K562 (cell line): ENCODE results near the gene KRTAP9-2.

ENCODE experiments used
- CREB1 ChIP-seq, 2 experiments: sonication (generic) in 1 of 2; formaldehyde crosslinking in 1 of 2; IDR thresholded peaks; 2 replicates each; pipeline versions ENCODE4 v1.6.1 to v1.8.0; 2012 to 2022; ENCODE audit warnings: inconsistent platforms in 1 of 2, mild to moderate bottlenecking in 1 of 2, missing genetic modification reagents in 1 of 2, moderate library complexity in 1 of 2
- HNRNPK ChIP-seq: fragments of 200-400 bp; formaldehyde crosslinking; IDR thresholded peaks from one replicate; pipeline ENCODE4 v1.6.1; 2018; ENCODE audit warnings: mild to moderate bottlenecking, low read depth, low read length; ENCODE audit not compliant: poor library complexity, severe bottlenecking
- KAT8 ChIP-seq: fragments of 450-650 bp; IDR thresholded peaks from 2 replicates; pipeline ENCODE4 v1.6.1; 2016; ENCODE audit warnings: low read depth, mild to moderate bottlenecking
- MBD1 ChIP-seq: fragments of 250-450 bp; sonication (Bioruptor Pico); IDR thresholded peaks from 2 replicates; pipeline ENCODE4 v1.8.0; 2022; ENCODE audit warnings: inconsistent platforms
- MTA3 ChIP-seq: fragments of 450-650 bp; formaldehyde crosslinking; IDR thresholded peaks from 2 replicates; pipeline ENCODE4 v1.6.1; 2017; ENCODE audit warnings: mild to moderate bottlenecking, borderline replicate concordance
- POLR2A ChIP-seq: fragments of 450-650 bp; conservative IDR thresholded peaks from 2 replicates; pipeline ENCODE4 v1.6.1; 2016
- RAD21 ChIP-seq, 2 experiments: fragments of 250-450 bp in 1 of 2; fragments of 450-650 bp in 1 of 2; sonication (Bioruptor Pico) in 1 of 2; formaldehyde crosslinking in 1 of 2; IDR thresholded peaks in 1 of 2; conservative IDR thresholded peaks in 1 of 2; 2 replicates each; pipeline versions ENCODE4 v1.4.0 to v1.8.0; 2020 to 2022; ENCODE audit warnings: mild to moderate bottlenecking in 2 of 2, moderate library complexity in 1 of 2
- TCF7L2 ChIP-seq: fragments of 150-350 bp; IDR thresholded peaks from 2 replicates; pipeline ENCODE4 v1.6.1; 2016; ENCODE audit warnings: low read depth, mild to moderate bottlenecking, low read length, moderate library complexity
- USF1 ChIP-seq: sonication (generic); formaldehyde crosslinking; IDR thresholded peaks from 2 replicates; pipeline ENCODE4 v1.9.0; 2022; ENCODE audit warnings: mild to moderate bottlenecking, missing genetic modification reagents
- ZNF174 ChIP-seq: fragments of 250-450 bp; sonication (Bioruptor Pico); IDR thresholded peaks from 2 replicates; pipeline ENCODE4 v1.4.0; 2020; ENCODE audit warnings: mild to moderate bottlenecking
- ZNF280B ChIP-seq: fragments of 250-450 bp; sonication (Bioruptor Pico); IDR thresholded peaks from 2 replicates; pipeline ENCODE4 v1.5.1; 2021; ENCODE audit warnings: mild to moderate bottlenecking
- ZNF785 ChIP-seq: fragments of 250-450 bp; sonication (Bioruptor Pico); IDR thresholded peaks from 2 replicates; pipeline ENCODE4 v1.4.0; 2020; ENCODE audit warnings: mild to moderate bottlenecking
- TF ChIP-seq, protein P1 (sequence below), 3 experiments: IDR thresholded peaks in 2 of 3; conservative IDR thresholded peaks in 1 of 3; 2 replicates each; pipeline ENCODE4 v1.5.1; 2011 to 2012; ENCODE audit warnings: low read length in 3 of 3, mild to moderate bottlenecking in 3 of 3, control low read depth in 2 of 3, improper control_type of control experiment in 1 of 3, inconsistent platforms in 1 of 3, low read depth in 1 of 3, mixed read lengths in 1 of 3, moderate library complexity in 1 of 3; ENCODE audit not compliant: insufficient read depth in 2 of 3
- TF ChIP-seq, protein P2 (sequence below): fragments of 250-450 bp; sonication (Bioruptor Pico); IDR thresholded peaks from 2 replicates; pipeline ENCODE4 v1.8.0; 2021; ENCODE audit warnings: borderline replicate concordance, mild to moderate bottlenecking, moderate library complexity; ENCODE audit not compliant: poor library complexity, severe bottlenecking

DNA sequence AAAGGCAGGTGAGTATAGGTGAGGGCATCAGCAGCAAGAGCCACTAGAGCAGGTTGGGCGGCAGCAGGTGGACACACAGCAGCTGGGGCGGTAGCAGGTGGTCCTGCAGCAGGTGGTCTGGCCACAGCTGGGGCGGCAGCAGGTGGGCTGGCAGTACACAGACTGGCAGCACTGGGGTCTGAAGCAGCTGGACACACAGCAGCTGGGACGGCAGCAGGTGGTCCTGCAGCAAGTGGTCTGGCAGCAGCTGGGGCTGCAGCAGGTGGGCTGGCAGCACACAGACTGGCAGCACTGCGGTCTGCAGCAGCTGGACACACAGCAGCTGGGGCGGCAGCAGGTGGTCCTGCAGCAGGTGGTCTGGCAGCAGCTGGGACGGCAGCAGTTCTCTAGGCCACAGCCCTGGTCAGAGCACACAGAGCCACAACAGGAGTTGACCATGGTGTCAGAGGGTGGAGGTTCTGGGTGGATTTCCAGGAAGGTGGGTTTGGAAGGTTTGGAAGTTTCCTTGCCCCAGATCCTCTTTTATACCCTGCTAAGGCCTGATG is 48.6 kb upstream of the KRTAP9-2 start, which contains the start of gene KRTAP4-2:
- TF ChIP-seq KAT8 (no peak), ZNF785 (no peak), ZNF280B (CRISPR knock-in tag) (no peak), HNRNPK (no peak), USF1 (no peak), MTA3 (no peak), MBD1 (CRISPR knock-in tag) (no peak), POLR2A (no peak), TCF7L2 (no peak), CREB1 (IDR thresholded peaks at IDR 0.05) (no peak), CREB1 (CRISPR knock-in tag; IDR thresholded peaks at IDR 0.05) (no peak), ZNF174 (CRISPR knock-in tag) (no peak), RAD21 (CRISPR knock-in tag; conservative IDR thresholded peaks at IDR 0.05 in 1 of 2, IDR thresholded peaks at IDR 0.05 in 1 of 2) (no peak)
- TF ChIP-seq, protein P1, sequence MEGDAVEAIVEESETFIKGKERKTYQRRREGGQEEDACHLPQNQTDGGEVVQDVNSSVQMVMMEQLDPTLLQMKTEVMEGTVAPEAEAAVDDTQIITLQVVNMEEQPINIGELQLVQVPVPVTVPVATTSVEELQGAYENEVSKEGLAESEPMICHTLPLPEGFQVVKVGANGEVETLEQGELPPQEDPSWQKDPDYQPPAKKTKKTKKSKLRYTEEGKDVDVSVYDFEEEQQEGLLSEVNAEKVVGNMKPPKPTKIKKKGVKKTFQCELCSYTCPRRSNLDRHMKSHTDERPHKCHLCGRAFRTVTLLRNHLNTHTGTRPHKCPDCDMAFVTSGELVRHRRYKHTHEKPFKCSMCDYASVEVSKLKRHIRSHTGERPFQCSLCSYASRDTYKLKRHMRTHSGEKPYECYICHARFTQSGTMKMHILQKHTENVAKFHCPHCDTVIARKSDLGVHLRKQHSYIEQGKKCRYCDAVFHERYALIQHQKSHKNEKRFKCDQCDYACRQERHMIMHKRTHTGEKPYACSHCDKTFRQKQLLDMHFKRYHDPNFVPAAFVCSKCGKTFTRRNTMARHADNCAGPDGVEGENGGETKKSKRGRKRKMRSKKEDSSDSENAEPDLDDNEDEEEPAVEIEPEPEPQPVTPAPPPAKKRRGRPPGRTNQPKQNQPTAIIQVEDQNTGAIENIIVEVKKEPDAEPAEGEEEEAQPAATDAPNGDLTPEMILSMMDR (IDR thresholded peaks at IDR 0.05 in 2 of 3, conservative IDR thresholded peaks at IDR 0.05 in 1 of 3; ENCODE audit: insufficient read depth in 2 of 3, low read depth in 1 of 3, low read length in 3 of 3) = no peak
- TF ChIP-seq, protein P2, sequence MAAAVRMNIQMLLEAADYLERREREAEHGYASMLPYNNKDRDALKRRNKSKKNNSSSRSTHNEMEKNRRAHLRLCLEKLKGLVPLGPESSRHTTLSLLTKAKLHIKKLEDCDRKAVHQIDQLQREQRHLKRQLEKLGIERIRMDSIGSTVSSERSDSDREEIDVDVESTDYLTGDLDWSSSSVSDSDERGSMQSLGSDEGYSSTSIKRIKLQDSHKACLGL = no peak
